Testis (tissue), 2 donors: Measurements from ENCODE around the gene ESR2.

Source experiments
- CTCF ChIP-seq, 3 experiments: fragments of 450-650 bp in 2 of 3; fragments of 200-600 bp in 1 of 3; sonication (generic) in 1 of 3; IDR thresholded peaks; one replicate each; pipeline ENCODE4 v1.5.1; 2016 to 2019; ENCODE audit warnings: antibody characterized with exemption in 3 of 3, mild to moderate bottlenecking in 2 of 3, moderate library complexity in 1 of 3
- POLR2A ChIP-seq: fragments of 450-650 bp; IDR thresholded peaks from one replicate; pipeline ENCODE4 v1.6.1; 2017; ENCODE audit warnings: antibody characterized with exemption, mild to moderate bottlenecking, moderate library complexity

- TF ChIP-seq POLR2A = no peak
- TF ChIP-seq CTCF (IDR thresholded peaks at IDR 0.05) = no peak
Measured at GRCh38 chr14:64201921-64202545, 92.1 kb downstream of the ESR2 start.
